GM12878 (cell line): ENCODE results near the gene ETNK1. TPM values are rescaled to one million over a fixed set of nuclear protein-coding genes. Genes with fewer than 3 reads are reported as not detected.

Experiments used
- ATAC-seq: fragments of 200-7000 bp; cut with Tn5 transposase; 3 replicates; pipeline ENCODE4 v1.9.1; 2020; ENCODE audit warnings: mild to moderate bottlenecking, moderate library complexity
- BruUV-seq: library from RNA; stranded (reverse); fragments of 400-500 nt; replicated peaks from 2 replicates; lab custom pipeline; 2021; lab: Mats Ljungman, UMichigan
- CTCF ChIA-PET: fragments of 300-600 bp; sonication (Branson Sonifier 250); formaldehyde crosslinking; extraction: SDS; loops from one replicate; lab custom pipeline; 2021; ENCODE audit warnings: inconsistent platforms; lab: Yijun Ruan, JAX
- POLR2A ChIA-PET: fragments of 350-600 bp; formaldehyde crosslinking; extraction: SDS; loops from one replicate; lab custom pipeline; 2021; ENCODE audit warnings: inconsistent platforms; lab: Charles Lee
- RAD21 ChIA-PET: fragments of 300-600 bp; sonication (Branson Sonifier 250); formaldehyde crosslinking; loops from one replicate; lab custom pipeline; 2023; ENCODE audit warnings: antibody characterized with exemption; ENCODE audit not compliant: unreplicated experiment; lab: Charles Lee
- SMC1A ChIA-PET: fragments of 300-600 bp; sonication (Branson Sonifier 250); formaldehyde crosslinking; loops from one replicate; lab custom pipeline; 2023; ENCODE audit not compliant: unreplicated experiment, uncharacterized antibody; lab: Charles Lee
- DNase-seq: peaks from one replicate; pipeline ENCODE4 v3.0.0-alpha.2; 2011; ENCODE audit warnings: low read depth, low spot score
- FAIRE-seq: peaks from 3 replicates; lab custom pipeline; 2011; peaks lifted over from hg19 to GRCh38; lab: Jason Lieb, UNC
- H2AFZ ChIP-seq: 2 replicates; pipeline ENCODE4 v1.6.0; 2011; ENCODE audit warnings: low read depth, low read length, control low read depth; ENCODE audit not compliant: control insufficient read depth
- H3K27ac ChIP-seq: 2 replicates; pipeline ENCODE4 v1.5.1; 2011; ENCODE audit warnings: control low read depth; ENCODE audit not compliant: control insufficient read depth, insufficient read depth
- H3K27me3 ChIP-seq, 2 experiments: replicated peaks in 1 of 2; 2 replicates each; pipeline versions ENCODE4 v1.6.0 to v1.6.1; 2011; ENCODE audit warnings: low read length in 1 of 2; ENCODE audit not compliant: control insufficient read depth in 2 of 2, insufficient read depth in 2 of 2
- H3K36me3 ChIP-seq, 2 experiments: 2 replicates each; pipeline ENCODE4 v1.5.1; 2011; ENCODE audit warnings: low read length in 1 of 2; ENCODE audit not compliant: control insufficient read depth in 2 of 2, insufficient read depth in 2 of 2
- H3K4me1 ChIP-seq: 2 replicates; pipeline ENCODE4 v1.6.1; 2011; ENCODE audit warnings: mild to moderate bottlenecking, low read length, moderate library complexity, mixed read lengths; ENCODE audit not compliant: control insufficient read depth, insufficient read depth
- H3K4me2 ChIP-seq: 2 replicates; pipeline ENCODE4 v1.6.0; 2011; ENCODE audit warnings: control low read depth; ENCODE audit not compliant: control insufficient read depth, insufficient read depth
- H3K4me3 ChIP-seq: fragments of 200-600 bp; sonication (generic); 2 replicates; pipeline ENCODE4 v1.5.1; 2016
- H3K79me2 ChIP-seq: 2 replicates; pipeline ENCODE4 v1.6.0; 2011; ENCODE audit warnings: low read length; ENCODE audit not compliant: control insufficient read depth, insufficient read depth
- H3K9ac ChIP-seq: 2 replicates; pipeline ENCODE4 v1.8.0; 2011; ENCODE audit warnings: low read length, control low read depth, mixed read lengths; ENCODE audit not compliant: control insufficient read depth, insufficient read depth
- H3K9me3 ChIP-seq: replicated peaks from 3 replicates; pipeline ENCODE4 v1.5.1; 2011; ENCODE audit warnings: mild to moderate bottlenecking, low read length; ENCODE audit not compliant: control insufficient read depth, insufficient read depth
- H4K20me1 ChIP-seq: 2 replicates; pipeline ENCODE4 v1.6.0; 2011; ENCODE audit not compliant: control insufficient read depth, insufficient read depth
- BMI1 ChIP-seq: fragments of 450-650 bp; IDR thresholded peaks from 2 replicates; pipeline ENCODE4 v1.6.1; 2016; ENCODE audit warnings: mild to moderate bottlenecking, moderate library complexity, borderline replicate concordance
- CBX5 ChIP-seq: sonication (generic); IDR thresholded peaks from 2 replicates; pipeline ENCODE4 v1.6.1; 2016; ENCODE audit warnings: low read depth, moderate library complexity, mild to moderate bottlenecking, inconsistent platforms
- FOS ChIP-seq: IDR thresholded peaks from 3 replicates; pipeline ENCODE4 v1.6.1; 2011; ENCODE audit warnings: borderline replicate concordance; ENCODE audit not compliant: insufficient read length; ENCODE audit errors: extremely low read depth
- FOXK2 ChIP-seq: fragments of 450-650 bp; IDR thresholded peaks from 2 replicates; pipeline ENCODE4 v1.6.1; 2017; ENCODE audit warnings: mild to moderate bottlenecking, moderate library complexity
- GABPA ChIP-seq: IDR thresholded peaks from 2 replicates; pipeline ENCODE4 v1.6.1; 2014; ENCODE audit warnings: antibody characterized with exemption, low read depth, mild to moderate bottlenecking, inconsistent platforms
- HDGF ChIP-seq: fragments of 450-650 bp; IDR thresholded peaks from 2 replicates; pipeline ENCODE4 v1.6.1; 2016; ENCODE audit warnings: antibody characterized with exemption
- RCOR1 ChIP-seq: conservative IDR thresholded peaks from 2 replicates; pipeline ENCODE4 v1.6.1; 2012; ENCODE audit warnings: low read depth, low read length, improper control_type of control experiment
- WGBS: methylation state at CpG from one replicate; pipeline ENCODE4 v1.1.6; 2016; ENCODE audit warnings: low lambda C conversion rate; ENCODE audit not compliant: insufficient replicate concordance, insufficient coverage; ENCODE audit errors: missing lambda C conversion rate; 5-methylcytosine and 5-hydroxymethylcytosine counted together
- in situ Hi-C: fragments of 300-500 bp; cut with MboI; formaldehyde crosslinking; loops from 9 replicates; pipeline ENCODE4 v1.14.3; 2018; ENCODE audit warnings: mixed read lengths
- intact Hi-C: fragments of 100-400 bp; cut with micrococcal nuclease; formaldehyde crosslinking; loops from one replicate; pipeline ENCODE4 v1.14.2; 2022; ENCODE audit not compliant: unreplicated experiment
- polyA plus RNA-seq, 11 experiments: library from polyadenylated mRNA; depleted of rRNA in 4 of 11; unstranded in 6 of 11; stranded (reverse) in 5 of 11; fragments of >200 nt; fragmentation: Nextera tagmentation in 4 of 11; fragmentation: Illumina TruSeq in 1 of 11; extraction: Ambion mirVana in 4 of 11; extraction: Trizol in 1 of 11; gene quantifications; 1 replicate in 1 of 11; 2 replicates in 10 of 11; pipeline versions ENCODE4 v1.2.1 to v1.2.3, GENCODE V29; 2011 to 2016; ENCODE audit warnings: inconsistent platforms in 2 of 11, missing spikeins in 2 of 11, low read depth in 1 of 11
- total RNA-seq, 4 experiments: library from RNA; depleted of rRNA in 3 of 4; stranded (reverse); fragments of >200 nt in 3 of 4; fragmentation: Illumina TruSeq in 1 of 4; extraction: Trizol in 1 of 4; gene quantifications; 2 replicates each; pipeline versions ENCODE4 v1.2.1 to v1.2.3, GENCODE V29; 2013 to 2021
- TF ChIP-seq, protein P1 (sequence below): IDR thresholded peaks from 2 replicates; pipeline ENCODE4 v1.6.1; 2012; ENCODE audit warnings: improper control_type of control experiment, low read depth, low read length; ENCODE audit not compliant: insufficient replicate concordance
- TF ChIP-seq, protein P2 (sequence below): IDR thresholded peaks from 2 replicates; pipeline ENCODE4 v1.6.1; 2012; ENCODE audit warnings: low read length, inconsistent platforms
- TF ChIP-seq, protein P3 (sequence below): IDR thresholded peaks from 2 replicates; pipeline ENCODE4 v1.6.1; 2011; ENCODE audit warnings: low read depth, low read length, improper control_type of control experiment, borderline replicate concordance

Gene ETNK1
- total and polyA plus RNA-seq, 10 of the 15 experiments (the other 5 are each of a cell fraction or from before 2014, with no cell fraction given), result 12.3 to 69.4 (median 34.2) TPM

DNA sequence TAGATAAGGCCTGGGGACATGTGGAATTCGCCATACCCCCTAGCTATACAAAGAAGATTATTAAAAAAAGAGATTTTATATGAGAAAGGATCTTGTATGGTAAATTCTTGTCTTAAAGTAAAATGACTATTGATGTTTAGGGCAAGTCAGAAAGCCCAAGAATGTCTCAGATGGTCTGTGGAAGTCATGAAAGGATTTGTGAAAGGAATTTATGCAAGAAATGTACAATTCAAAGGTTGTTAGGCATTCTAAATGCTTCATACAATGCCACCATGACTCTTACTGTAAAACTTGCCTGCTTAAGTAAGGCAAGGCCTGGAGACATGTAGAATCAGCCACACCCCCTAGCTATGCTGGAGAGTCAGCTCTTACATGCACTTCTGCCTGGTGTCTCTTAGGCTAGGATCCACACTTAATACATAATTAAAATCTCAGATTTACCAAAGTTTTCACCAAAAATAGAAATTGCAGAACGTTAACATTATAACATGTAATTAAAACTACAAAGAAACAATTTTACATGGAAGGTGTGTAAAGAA, 8.9 kb upstream of the ETNK1 start:
- no peaks in the 10 kb centered on the region for H4K20me1 ChIP-seq
- no peak for DNase-seq
- SMC1A ChIA-PET, result interaction anchor here (1.5 kb wide), 1 partner anchor 8 kb away, joined by 5 read pairs; the partner anchor contains the start of gene ETNK1

More for the DNA sequence above, 8.9 kb upstream of the ETNK1 start:
- H3K27ac ChIP-seq, result no peak overlapping the region
- in situ Hi-C loops, result no loop called here
- no peaks in the 10 kb centered on the region for H3K27me3 ChIP-seq
- no peak overlapping the region for H2AFZ ChIP-seq
- no peak overlapping the region for H3K4me2 ChIP-seq
- POLR2A ChIA-PET, result interaction anchor here (1.2 kb wide), 1 partner anchor 9 kb away, joined by 3 read pairs; the partner anchor contains the start of gene ETNK1
- RAD21 ChIA-PET, result no interaction called here
- FAIRE-seq (no peak), ATAC-seq (no peak)
- 0% methylated on average over 2 of the region's 2 CpGs for WGBS
- no TSS peak for BruUV-seq
- H3K4me3 ChIP-seq, result no peak overlapping the region
- no peak for TF ChIP-seq FOXK2
- no peak for TF ChIP-seq GABPA
- TF ChIP-seq, protein P1, sequence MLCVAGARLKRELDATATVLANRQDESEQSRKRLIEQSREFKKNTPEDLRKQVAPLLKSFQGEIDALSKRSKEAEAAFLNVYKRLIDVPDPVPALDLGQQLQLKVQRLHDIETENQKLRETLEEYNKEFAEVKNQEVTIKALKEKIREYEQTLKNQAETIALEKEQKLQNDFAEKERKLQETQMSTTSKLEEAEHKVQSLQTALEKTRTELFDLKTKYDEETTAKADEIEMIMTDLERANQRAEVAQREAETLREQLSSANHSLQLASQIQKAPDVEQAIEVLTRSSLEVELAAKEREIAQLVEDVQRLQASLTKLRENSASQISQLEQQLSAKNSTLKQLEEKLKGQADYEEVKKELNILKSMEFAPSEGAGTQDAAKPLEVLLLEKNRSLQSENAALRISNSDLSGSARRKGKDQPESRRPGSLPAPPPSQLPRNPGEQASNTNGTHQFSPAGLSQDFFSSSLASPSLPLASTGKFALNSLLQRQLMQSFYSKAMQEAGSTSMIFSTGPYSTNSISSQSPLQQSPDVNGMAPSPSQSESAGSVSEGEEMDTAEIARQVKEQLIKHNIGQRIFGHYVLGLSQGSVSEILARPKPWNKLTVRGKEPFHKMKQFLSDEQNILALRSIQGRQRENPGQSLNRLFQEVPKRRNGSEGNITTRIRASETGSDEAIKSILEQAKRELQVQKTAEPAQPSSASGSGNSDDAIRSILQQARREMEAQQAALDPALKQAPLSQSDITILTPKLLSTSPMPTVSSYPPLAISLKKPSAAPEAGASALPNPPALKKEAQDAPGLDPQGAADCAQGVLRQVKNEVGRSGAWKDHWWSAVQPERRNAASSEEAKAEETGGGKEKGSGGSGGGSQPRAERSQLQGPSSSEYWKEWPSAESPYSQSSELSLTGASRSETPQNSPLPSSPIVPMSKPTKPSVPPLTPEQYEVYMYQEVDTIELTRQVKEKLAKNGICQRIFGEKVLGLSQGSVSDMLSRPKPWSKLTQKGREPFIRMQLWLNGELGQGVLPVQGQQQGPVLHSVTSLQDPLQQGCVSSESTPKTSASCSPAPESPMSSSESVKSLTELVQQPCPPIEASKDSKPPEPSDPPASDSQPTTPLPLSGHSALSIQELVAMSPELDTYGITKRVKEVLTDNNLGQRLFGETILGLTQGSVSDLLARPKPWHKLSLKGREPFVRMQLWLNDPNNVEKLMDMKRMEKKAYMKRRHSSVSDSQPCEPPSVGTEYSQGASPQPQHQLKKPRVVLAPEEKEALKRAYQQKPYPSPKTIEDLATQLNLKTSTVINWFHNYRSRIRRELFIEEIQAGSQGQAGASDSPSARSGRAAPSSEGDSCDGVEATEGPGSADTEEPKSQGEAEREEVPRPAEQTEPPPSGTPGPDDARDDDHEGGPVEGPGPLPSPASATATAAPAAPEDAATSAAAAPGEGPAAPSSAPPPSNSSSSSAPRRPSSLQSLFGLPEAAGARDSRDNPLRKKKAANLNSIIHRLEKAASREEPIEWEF, result no peak
- TF ChIP-seq, protein P2, sequence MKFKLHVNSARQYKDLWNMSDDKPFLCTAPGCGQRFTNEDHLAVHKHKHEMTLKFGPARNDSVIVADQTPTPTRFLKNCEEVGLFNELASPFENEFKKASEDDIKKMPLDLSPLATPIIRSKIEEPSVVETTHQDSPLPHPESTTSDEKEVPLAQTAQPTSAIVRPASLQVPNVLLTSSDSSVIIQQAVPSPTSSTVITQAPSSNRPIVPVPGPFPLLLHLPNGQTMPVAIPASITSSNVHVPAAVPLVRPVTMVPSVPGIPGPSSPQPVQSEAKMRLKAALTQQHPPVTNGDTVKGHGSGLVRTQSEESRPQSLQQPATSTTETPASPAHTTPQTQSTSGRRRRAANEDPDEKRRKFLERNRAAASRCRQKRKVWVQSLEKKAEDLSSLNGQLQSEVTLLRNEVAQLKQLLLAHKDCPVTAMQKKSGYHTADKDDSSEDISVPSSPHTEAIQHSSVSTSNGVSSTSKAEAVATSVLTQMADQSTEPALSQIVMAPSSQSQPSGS, result no peak
- TF ChIP-seq BMI1, result no peak
- TF ChIP-seq CBX5, result no peak
- TF ChIP-seq RCOR1, result no peak
- TF ChIP-seq HDGF, result no peak
- TF ChIP-seq FOS, result no peak
- TF ChIP-seq, protein P3, sequence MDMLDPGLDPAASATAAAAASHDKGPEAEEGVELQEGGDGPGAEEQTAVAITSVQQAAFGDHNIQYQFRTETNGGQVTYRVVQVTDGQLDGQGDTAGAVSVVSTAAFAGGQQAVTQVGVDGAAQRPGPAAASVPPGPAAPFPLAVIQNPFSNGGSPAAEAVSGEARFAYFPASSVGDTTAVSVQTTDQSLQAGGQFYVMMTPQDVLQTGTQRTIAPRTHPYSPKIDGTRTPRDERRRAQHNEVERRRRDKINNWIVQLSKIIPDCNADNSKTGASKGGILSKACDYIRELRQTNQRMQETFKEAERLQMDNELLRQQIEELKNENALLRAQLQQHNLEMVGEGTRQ, result no peak
- H3K4me1 ChIP-seq, result no peaks in the 10 kb centered on the region
- H3K36me3 ChIP-seq, result no peaks in the 10 kb centered on the region
- H3K9me3 ChIP-seq, result no peaks in the 10 kb centered on the region; the same call in 2 of the 3 replicates
- H3K79me2 ChIP-seq, result no peaks in the 10 kb centered on the region
- intact Hi-C loops, result no loop called here
- no peak overlapping the region for H3K9ac ChIP-seq
- CTCF ChIA-PET, result no interaction called here
